T-helper 17 cell (primary cell): ENCODE results near the gene MAGED2. TPM values are rescaled to one million over a fixed set of nuclear protein-coding genes. Genes with fewer than 3 reads are reported as not detected.
"Not testable (repeated sequence)": the region's sequence is repeated elsewhere in the genome, so short reads cannot be mapped to it uniquely, and the experiment has no call there.

Experiments used
- ATAC-seq: fragments of 150-1000 bp; cut with Tn5 transposase; 2 replicates; pipeline ENCODE4 v1.10.0; 2021; ENCODE audit warnings: mild to moderate bottlenecking, moderate library complexity
- DNase-seq, 3 donors: peaks; one replicate each; pipeline versions ENCODE4 v3.0.0 to v3.0.0-alpha.2; 2020 to 2021
- H3K9me3 ChIP-seq: one replicate; pipeline ENCODE4 v1.7.0; 2013; ENCODE audit warnings: low read length, mild to moderate bottlenecking; ENCODE audit not compliant: control insufficient read depth, poor library complexity, severe bottlenecking
- H3K27ac Mint-ChIP-seq: one replicate; pipeline ENCODE4 v1.8.0; 2022; ENCODE audit warnings: mild to moderate bottlenecking, moderate library complexity, mixed read lengths
- H3K27me3 Mint-ChIP-seq: one replicate; pipeline ENCODE4 v1.8.0; 2022; ENCODE audit warnings: mixed read lengths
- H3K36me3 Mint-ChIP-seq: one replicate; pipeline ENCODE4 v1.8.0; 2022; ENCODE audit warnings: low read depth, mixed read lengths
- H3K4me1 Mint-ChIP-seq: one replicate; pipeline ENCODE4 v1.8.0; 2022; ENCODE audit warnings: mild to moderate bottlenecking, mixed read lengths
- H3K4me3 Mint-ChIP-seq: one replicate; pipeline ENCODE4 v1.8.0; 2022; ENCODE audit warnings: mild to moderate bottlenecking, moderate library complexity, mixed read lengths
- total RNA-seq, 4 donors: library from RNA in 2 of 4; stranded (reverse) in 2 of 4; gene quantifications; one replicate each; pipeline ENCODE4 v1.2.3 and lab custom pipeline; 2022 to 2026

The MAGED2 gene
- total RNA-seq, 2 donors from 2014 or later: 49.3 to 66.6 TPM

DNA sequence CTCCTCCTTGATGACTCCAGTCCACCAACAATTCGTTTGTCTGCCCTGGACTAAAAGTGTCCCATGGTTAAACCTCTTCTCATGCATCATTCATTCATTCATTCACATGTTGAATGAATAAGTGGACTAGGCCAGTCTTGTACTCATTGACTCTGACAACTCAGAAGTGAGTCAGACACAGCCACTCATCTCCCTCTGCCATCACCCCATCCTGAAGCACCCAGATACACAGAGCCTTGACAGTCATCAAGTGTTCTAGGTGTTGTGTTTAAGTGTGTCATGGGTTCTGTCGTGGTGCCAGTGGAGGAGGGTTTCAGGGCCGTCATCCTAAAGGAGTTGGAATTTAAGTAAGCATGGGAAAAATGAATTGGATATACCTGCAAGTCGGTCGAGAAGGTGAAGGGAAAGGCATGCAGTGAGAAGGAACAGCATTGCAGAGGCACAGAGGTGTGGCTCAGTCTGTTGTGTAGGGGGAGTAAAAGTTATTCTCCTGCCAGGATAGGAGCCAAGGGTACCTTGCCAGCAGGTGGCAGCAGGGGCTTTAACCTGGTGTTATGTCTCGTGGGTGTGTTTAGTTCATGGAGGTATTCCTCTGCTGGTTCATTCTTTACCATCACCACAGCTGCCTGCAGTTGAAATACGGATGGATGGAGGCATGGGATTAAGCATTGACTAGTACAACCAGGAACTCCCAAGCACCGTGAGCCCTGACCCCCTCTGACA is 18.3 kb downstream of the MAGED2 start:
- Mint-ChIP-seq H3K36me3 (no peaks in the 10 kb centered on the region), H3K27me3 (no peaks in the 10 kb centered on the region), H3K4me1 (peaks cover 9% of the 10 kb centered on the region), H3K27ac (no peak overlapping the region), H3K4me3 (no peak overlapping the region)
- ATAC-seq (peak; percentile 39), DNase-seq (no peak)
- H3K9me3 ChIP-seq: no peaks in the 10 kb centered on the region

DNA sequence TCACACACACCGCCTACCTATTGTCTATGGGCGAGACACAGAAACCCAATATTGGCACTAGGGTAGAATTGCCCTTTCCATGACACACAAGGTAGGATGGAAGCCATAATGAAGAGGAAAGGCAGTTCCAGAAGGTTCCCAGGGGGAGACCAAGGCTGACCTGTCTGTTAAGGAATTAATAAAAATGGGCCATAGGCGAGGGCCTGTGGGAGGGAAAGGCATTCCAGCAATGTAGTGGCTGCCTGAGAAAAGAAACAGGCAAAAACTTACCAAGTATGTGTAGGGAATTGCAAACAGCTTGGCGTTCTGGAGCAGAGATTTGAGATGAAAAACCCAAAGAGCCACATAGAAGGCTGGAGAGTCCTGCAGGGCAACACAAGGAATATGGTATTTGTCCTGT is 19.1 kb downstream of the MAGED2 start:
- ATAC-seq (no peak), DNase-seq (no peak)
- H3K9me3 ChIP-seq: no peaks in the 10 kb centered on the region
- no peak overlapping the region for H3K4me3 Mint-ChIP-seq
- peaks cover 4% of the 10 kb centered on the region for H3K27me3 Mint-ChIP-seq
- H3K36me3 Mint-ChIP-seq: no peaks in the 10 kb centered on the region
- no peak overlapping the region for H3K27ac Mint-ChIP-seq
- H3K4me1 Mint-ChIP-seq: peaks cover 9% of the 10 kb centered on the region

DNA sequence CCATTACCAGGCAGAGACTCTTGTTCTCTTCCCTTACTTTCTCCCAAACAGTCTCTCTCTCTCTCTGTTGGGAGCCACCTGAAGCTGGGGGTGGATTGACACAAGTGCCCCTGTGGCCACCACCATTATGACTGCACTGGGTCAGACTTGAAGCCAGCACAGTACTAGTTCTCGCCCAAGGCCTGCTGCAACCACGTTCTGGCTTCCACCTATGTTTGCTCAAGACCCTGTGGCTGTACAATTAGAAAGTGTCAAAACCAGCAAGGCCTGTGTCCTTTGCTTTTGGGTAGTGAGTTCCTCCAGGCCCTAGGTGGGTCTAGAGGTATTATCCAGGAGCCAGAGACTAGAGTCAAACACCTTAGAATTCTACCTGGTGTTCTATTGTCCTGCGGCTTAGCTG is 31.0 kb downstream of the MAGED2 start:
- H3K27me3 Mint-ChIP-seq: peaks cover 5% of the 10 kb centered on the region

DNA sequence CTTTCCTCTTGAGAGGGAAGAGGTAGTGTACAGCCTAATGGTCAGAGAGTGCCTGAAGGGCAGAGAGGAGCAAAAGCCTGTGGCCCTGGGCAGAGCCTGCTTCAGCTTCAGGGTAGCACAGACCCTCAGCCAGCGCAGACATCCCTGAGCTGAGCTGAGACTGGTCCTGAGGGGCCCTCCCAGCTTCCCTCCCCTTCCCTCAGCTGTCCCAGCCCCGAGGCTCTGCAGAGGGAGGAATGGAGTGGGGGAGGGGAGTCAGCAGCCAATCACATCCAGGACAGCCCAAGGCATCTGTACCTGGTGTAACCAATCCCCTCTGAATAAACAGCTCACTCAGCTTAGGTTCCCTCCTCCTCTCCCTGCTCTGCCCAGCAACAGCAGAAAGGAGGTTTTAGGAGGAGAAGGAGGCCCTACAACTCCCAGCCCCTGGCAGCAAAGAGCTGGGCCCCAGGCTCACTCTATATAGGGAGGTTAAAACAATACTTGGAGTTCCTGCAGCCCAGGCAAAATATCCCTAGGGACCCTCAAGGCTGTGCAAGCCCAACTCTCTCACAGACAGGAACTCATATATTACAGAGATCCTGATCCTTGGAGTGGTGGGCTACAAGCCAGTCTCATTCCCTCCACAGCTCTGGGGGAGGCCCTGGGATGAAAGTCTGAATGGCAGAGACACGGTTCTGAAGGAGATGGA is 33.8 kb downstream of the MAGED2 start:
- H3K4me1 Mint-ChIP-seq, ATAC-seq, H3K4me3 Mint-ChIP-seq, H3K27ac Mint-ChIP-seq, H3K27me3 Mint-ChIP-seq, H3K9me3 ChIP-seq, DNase-seq, H3K36me3 Mint-ChIP-seq: not testable (repeated sequence)

More for the DNA sequence above, 31.0 kb downstream of the MAGED2 start:
- Mint-ChIP-seq H3K4me3 (no peak overlapping the region), H3K4me1 (peaks cover 2% of the 10 kb centered on the region), H3K27ac (no peak overlapping the region), H3K36me3 (no peaks in the 10 kb centered on the region)
- no peak for ATAC-seq
- H3K9me3 ChIP-seq: no peaks in the 10 kb centered on the region
- DNase-seq: no peak

DNA sequence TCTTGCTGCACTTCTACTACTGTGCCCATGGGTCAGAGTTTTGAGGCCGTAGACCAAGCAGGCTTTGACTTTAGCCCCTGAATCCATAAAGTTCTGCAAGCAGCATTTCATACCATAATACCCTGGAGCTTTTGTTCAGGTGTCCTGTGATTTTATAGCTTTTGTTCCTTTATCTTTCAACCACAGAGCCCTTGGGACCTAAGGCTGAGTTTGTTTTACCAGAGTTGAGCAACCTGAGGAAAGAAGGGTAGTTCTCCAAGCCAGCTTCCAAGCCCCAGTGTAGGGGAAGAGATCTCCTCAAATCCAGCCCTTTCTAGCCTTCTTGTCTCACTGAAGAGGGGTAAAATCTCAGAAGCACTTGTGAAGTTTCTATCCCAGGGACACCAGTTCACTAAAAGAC is 35.1 kb downstream of the MAGED2 start:
- no peaks in the 10 kb centered on the region for H3K36me3 Mint-ChIP-seq
- no peaks in the 10 kb centered on the region for H3K9me3 ChIP-seq
- ATAC-seq: no peak
- H3K27me3 Mint-ChIP-seq: no peaks in the 10 kb centered on the region
- no peaks in the 10 kb centered on the region for H3K4me1 Mint-ChIP-seq
- H3K27ac Mint-ChIP-seq: no peak overlapping the region
- DNase-seq: no peak
- no peak overlapping the region for H3K4me3 Mint-ChIP-seq

DNA sequence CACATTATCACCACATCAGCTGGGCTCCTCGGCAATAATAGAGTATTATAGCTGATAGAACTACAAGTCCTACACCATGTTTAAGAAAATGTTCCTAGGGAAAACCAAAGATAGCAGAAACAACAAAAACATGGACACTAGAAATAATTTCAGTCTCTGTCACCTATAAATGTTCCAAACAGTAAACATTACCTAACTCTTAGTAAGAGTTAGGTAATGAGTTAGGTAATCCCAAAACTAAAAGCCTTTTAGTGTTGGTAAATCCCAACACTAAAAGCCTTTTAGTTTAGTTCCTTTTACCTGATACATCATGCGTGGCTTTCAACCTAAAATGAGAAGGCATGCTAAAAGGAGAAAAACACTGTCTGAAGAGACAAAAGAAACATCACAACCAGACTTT is 35.5 kb downstream of the MAGED2 start:
- H3K4me1 Mint-ChIP-seq: no peaks in the 10 kb centered on the region
- ATAC-seq (no peak), DNase-seq (no peak)
- no peaks in the 10 kb centered on the region for H3K9me3 ChIP-seq
- H3K36me3 Mint-ChIP-seq: no peaks in the 10 kb centered on the region
- no peak overlapping the region for H3K4me3 Mint-ChIP-seq
- no peaks in the 10 kb centered on the region for H3K27me3 Mint-ChIP-seq
- no peak overlapping the region for H3K27ac Mint-ChIP-seq

DNA sequence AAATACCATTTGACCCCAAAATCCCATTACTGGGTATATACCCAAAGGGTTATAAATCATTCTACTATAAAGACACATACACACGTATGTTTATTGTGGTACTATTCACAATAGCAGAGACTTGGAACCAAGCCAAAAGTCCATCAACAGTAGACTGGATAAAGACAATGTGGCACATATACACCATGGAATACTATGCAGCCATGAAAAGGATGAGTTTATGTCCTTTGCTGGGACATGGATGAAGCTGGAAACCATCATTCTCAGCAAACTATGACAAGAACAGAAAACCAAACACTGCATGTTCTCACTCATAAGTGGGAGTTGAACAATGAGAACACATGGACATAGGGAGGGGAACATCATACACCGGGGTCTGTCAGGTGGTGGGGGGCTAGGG is 40.2 kb downstream of the MAGED2 start:
- H3K27ac Mint-ChIP-seq, H3K4me1 Mint-ChIP-seq, H3K4me3 Mint-ChIP-seq, DNase-seq, H3K36me3 Mint-ChIP-seq, H3K27me3 Mint-ChIP-seq, H3K9me3 ChIP-seq, ATAC-seq: not testable (repeated sequence)

DNA sequence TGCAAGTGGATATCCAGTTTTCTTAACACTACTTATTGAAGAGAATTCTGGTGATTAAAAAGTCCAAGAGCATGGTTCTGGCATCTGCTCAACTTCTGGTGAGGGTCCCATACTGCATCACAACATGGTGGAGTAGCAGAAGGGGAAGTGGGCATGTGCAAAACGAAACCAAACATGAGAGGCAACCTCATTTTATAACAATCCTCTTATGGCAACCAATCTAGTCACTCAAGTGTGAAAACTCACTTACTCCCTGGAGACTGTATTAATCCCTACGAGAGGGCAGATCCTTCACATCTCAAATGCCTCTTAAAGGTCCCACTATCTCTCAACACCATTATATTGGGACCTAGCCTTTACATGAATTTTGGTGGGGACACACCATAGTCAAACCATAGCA is 57.7 kb downstream of the MAGED2 start:
- no peak for ATAC-seq
- H3K27me3 Mint-ChIP-seq: peaks cover 9% of the 10 kb centered on the region
- no peak overlapping the region for H3K4me3 Mint-ChIP-seq
- H3K27ac Mint-ChIP-seq: no peak overlapping the region
- H3K4me1 Mint-ChIP-seq: no peaks in the 10 kb centered on the region
- no peaks in the 10 kb centered on the region for H3K9me3 ChIP-seq
- H3K36me3 Mint-ChIP-seq: no peaks in the 10 kb centered on the region
- no peak for DNase-seq

Other genes with a start within 250 kb of the MAGED2 start
- gene ITIH6, start 9.5 kb upstream of the MAGED2 start, total RNA-seq: not detected
- 1 to 10 TPM in 1 of 2 donors, under 1 TPM in 1; 0.39 to 1.4 TPM for gene TRO, start 113.1 kb downstream of the MAGED2 start, total RNA-seq
- gene PFKFB1, start 186.4 kb downstream of the MAGED2 start, total RNA-seq: under 1 TPM; 0.27 to 0.42 TPM
- 1 to 10 TPM; 5.9 to 9.6 TPM for gene APEX2, start 192.6 kb downstream of the MAGED2 start, total RNA-seq
- gene ALAS2, start 223.2 kb downstream of the MAGED2 start, total RNA-seq: not detected